KMS-11 (cell line): ENCODE measurements around the gene UBASH3B.
A peak's percentile ranks its signal among the peaks of the same experiment; 100 is the strongest.

Experiments used
- H2AFZ ChIP-seq: fragments of 200-600 bp; sonication (generic); 2 replicates; pipeline ENCODE4 v1.6.1; 2016; ENCODE audit warnings: antibody characterized with exemption, mixed run types, low read depth
- H3K27ac ChIP-seq: fragments of 200-600 bp; sonication (generic); 2 replicates; pipeline ENCODE4 v1.6.1; 2016; ENCODE audit warnings: mild to moderate bottlenecking, mixed run types
- H3K27me3 ChIP-seq: fragments of 200-600 bp; sonication (generic); 2 replicates; pipeline ENCODE4 v1.6.1; 2017; ENCODE audit warnings: mild to moderate bottlenecking, low read depth, mixed run types, moderate library complexity; ENCODE audit not compliant: insufficient read depth
- H3K36me3 ChIP-seq: fragments of 200-600 bp; sonication (generic); 2 replicates; pipeline ENCODE4 v1.6.1; 2017; ENCODE audit warnings: mild to moderate bottlenecking, mixed run types; ENCODE audit not compliant: insufficient read depth
- H3K4me1 ChIP-seq: fragments of 200-600 bp; sonication (generic); 2 replicates; pipeline ENCODE4 v1.6.1; 2016; ENCODE audit warnings: mild to moderate bottlenecking, low read depth, mixed run types; ENCODE audit not compliant: poor library complexity, severe bottlenecking
- H3K4me2 ChIP-seq: fragments of 200-600 bp; sonication (generic); 2 replicates; pipeline ENCODE4 v1.7.0; 2016; ENCODE audit warnings: mild to moderate bottlenecking, mixed run types
- H3K4me3 ChIP-seq: fragments of 200-600 bp; sonication (generic); IDR thresholded peaks from 2 replicates; pipeline ENCODE4 v1.6.1; 2017; ENCODE audit warnings: low read depth, low read length, mixed read lengths; ENCODE audit not compliant: insufficient read depth
- H3K79me2 ChIP-seq: fragments of 200-600 bp; sonication (generic); 2 replicates; pipeline ENCODE4 v1.6.1; 2016; ENCODE audit warnings: low read depth, mixed run types; ENCODE audit not compliant: insufficient read depth
- H3K9ac ChIP-seq: fragments of 200-600 bp; sonication (generic); 2 replicates; pipeline ENCODE4 v1.6.1; 2016; ENCODE audit warnings: mild to moderate bottlenecking, mixed run types
- H4K20me1 ChIP-seq: fragments of 200-600 bp; sonication (generic); 2 replicates; pipeline ENCODE4 v1.6.1; 2016; ENCODE audit warnings: mild to moderate bottlenecking, mixed run types; ENCODE audit not compliant: insufficient read depth
- CTCF ChIP-seq: fragments of 200-600 bp; sonication (generic); conservative IDR thresholded peaks from 2 replicates; pipeline ENCODE4 v1.6.1; 2017; ENCODE audit warnings: low read depth, mild to moderate bottlenecking, antibody characterized with exemption, low read length, moderate library complexity, mixed read lengths

The UBASH3B gene

GRCh38 chr11:122723576-122723975 lies 68.1 kb downstream of the UBASH3B start:
- Histone ChIP-seq H3K27ac (no peak overlapping the region), H3K4me1 (peaks cover 50% of the 10 kb centered on the region), H3K79me2 (no peaks in the 10 kb centered on the region), H4K20me1 (no peaks in the 10 kb centered on the region), H3K4me2 (peak overlapping the region; percentile 29; the same call in 1 of the 2 replicates), H3K36me3 (no peaks in the 10 kb centered on the region), H3K9ac (no peak overlapping the region), H2AFZ (no peak overlapping the region), H3K4me3 (no peak overlapping the region), H3K27me3 (no peaks in the 10 kb centered on the region)
- no peak for TF ChIP-seq CTCF

- H3K79me2 ChIP-seq, result no peaks in the 10 kb centered on the region
- H2AFZ ChIP-seq, result no peak overlapping the region
- peaks cover 60% of the 10 kb centered on the region for H3K4me1 ChIP-seq
- H3K27ac ChIP-seq, result no peak overlapping the region
- H3K4me2 ChIP-seq, result no peak overlapping the region
- TF ChIP-seq CTCF, result no peak
- no peak overlapping the region for H3K9ac ChIP-seq
- no peaks in the 10 kb centered on the region for H3K27me3 ChIP-seq
- H3K4me3 ChIP-seq, result no peak overlapping the region
- no peaks in the 10 kb centered on the region for H4K20me1 ChIP-seq
- no peaks in the 10 kb centered on the region for H3K36me3 ChIP-seq
Measured at GRCh38 chr11:122724520-122724919, 69.0 kb downstream of the UBASH3B start.

GRCh38 chr11:122726028-122726427 lies 70.5 kb downstream of the UBASH3B start:
- no peak for TF ChIP-seq CTCF
- Histone ChIP-seq H3K4me2 (peak overlapping the region; percentile 76), H4K20me1 (no peaks in the 10 kb centered on the region), H2AFZ (peak overlapping the region; percentile 66), H3K27me3 (no peaks in the 10 kb centered on the region), H3K4me3 (no peak overlapping the region), H3K4me1 (peaks cover 69% of the 10 kb centered on the region), H3K79me2 (no peaks in the 10 kb centered on the region), H3K27ac (peak overlapping the region; percentile 97), H3K9ac (peak overlapping the region; percentile 84; the same call in 1 of the 2 replicates), H3K36me3 (no peaks in the 10 kb centered on the region)

- peaks cover 82% of the 10 kb centered on the region for H3K4me1 ChIP-seq
- peak overlapping the region; percentile 76 for H3K4me2 ChIP-seq
- H2AFZ ChIP-seq, result peak overlapping the region; percentile 66
- no peaks in the 10 kb centered on the region for H4K20me1 ChIP-seq
- peak overlapping the region; percentile 97 for H3K27ac ChIP-seq
- peak overlapping the region; percentile 84 for H3K9ac ChIP-seq
- H3K36me3 ChIP-seq, result no peaks in the 10 kb centered on the region
- H3K79me2 ChIP-seq, result no peaks in the 10 kb centered on the region
- no peak for TF ChIP-seq CTCF
- no peak overlapping the region for H3K4me3 ChIP-seq
- no peaks in the 10 kb centered on the region for H3K27me3 ChIP-seq
Measured at GRCh38 chr11:122727101-122727929, 71.8 kb downstream of the UBASH3B start.
